Measurements from ENCODE around the gene CHRND.

GRCh38 chr2:232503809-232504323 is 22.1 kb upstream of the CHRND start:
- TF ChIP-seq CTCF (IDR thresholded peaks at IDR 0.05) = no peak
- TF ChIP-seq POLR2A (IDR thresholded peaks at IDR 0.05) = no peak
